H1 (cell line): ENCODE results near the gene PBX1. TPM values are rescaled to one million over a fixed set of nuclear protein-coding genes. Genes with fewer than 3 reads are reported as not detected.
A peak's percentile ranks its signal among the peaks of the same experiment; 100 is the strongest.

Source experiments
- CTCF ChIA-PET: fragments of 300-600 bp; sonication (Branson Sonifier 250); formaldehyde crosslinking; loops from one replicate; lab custom pipeline; 2021; ENCODE audit not compliant: partially characterized antibody; lab: Charles Lee
- POLR2A ChIA-PET: fragments of 300-600 bp; sonication (Branson Sonifier 250); formaldehyde crosslinking; loops from one replicate; lab custom pipeline; 2021; ENCODE audit warnings: inconsistent platforms; ENCODE audit not compliant: partially characterized antibody; lab: Charles Lee
- DNase-seq, 2 experiments: peaks; one replicate each; pipeline versions ENCODE4 v3.0.0 to v3.0.0-alpha.2; 2010 to 2022; ENCODE audit warnings: low spot score in 2 of 2, low read depth in 1 of 2, mixed read lengths in 1 of 2
- FAIRE-seq: peaks from 2 replicates; lab custom pipeline; 2011; peaks lifted over from hg19 to GRCh38; lab: Jason Lieb, UNC
- H2AFZ ChIP-seq: 2 replicates; pipeline ENCODE4 v1.8.1; 2012; ENCODE audit warnings: low read length, inconsistent platforms
- H2AK5ac ChIP-seq: 2 replicates; pipeline ENCODE4 v1.6.1; 2013; ENCODE audit warnings: low read depth, low read length
- H2BK120ac ChIP-seq: replicated peaks from 2 replicates; pipeline ENCODE3; 2013; ENCODE audit warnings: low read depth, low read length, inconsistent platforms
- H2BK12ac ChIP-seq: 2 replicates; pipeline ENCODE4 v1.6.1; 2013; ENCODE audit warnings: low read depth, low read length
- H2BK15ac ChIP-seq: 2 replicates; pipeline ENCODE4 v1.6.1; 2013; ENCODE audit warnings: low read length
- H2BK20ac ChIP-seq: 2 replicates; pipeline ENCODE4 v1.6.1; 2013; ENCODE audit warnings: low read length
- H2BK5ac ChIP-seq: 2 replicates; pipeline ENCODE4 v1.6.1; 2013; ENCODE audit warnings: low read depth, low read length
- H3K14ac ChIP-seq: 2 replicates; pipeline ENCODE4 v1.6.1; 2013; ENCODE audit warnings: inconsistent platforms; ENCODE audit not compliant: insufficient read length
- H3K18ac ChIP-seq: 2 replicates; pipeline ENCODE4 v1.6.1; 2013; ENCODE audit warnings: low read length; ENCODE audit errors: extremely low read depth
- H3K23ac ChIP-seq: 2 replicates; pipeline ENCODE4 v1.6.1; 2013; ENCODE audit warnings: inconsistent platforms; ENCODE audit not compliant: insufficient read length
- H3K23me2 ChIP-seq: 2 replicates; pipeline ENCODE4 v1.6.1; 2013; ENCODE audit warnings: low read depth, low read length
- H3K27ac ChIP-seq: 2 replicates; pipeline ENCODE4 v1.6.1; 2011; ENCODE audit warnings: low read depth, low read length, inconsistent platforms
- H3K27me3 ChIP-seq, 4 experiments: replicated peaks in 1 of 4; 1 replicate in 1 of 4; 2 replicates in 3 of 4; pipeline versions ENCODE4 v1.6.1 to v1.8.1; 2011 to 2013; ENCODE audit warnings: low read length in 3 of 4, mild to moderate bottlenecking in 3 of 4, inconsistent platforms in 2 of 4, mixed read lengths in 2 of 4, moderate library complexity in 1 of 4; ENCODE audit not compliant: control insufficient read depth in 3 of 4, insufficient read depth in 3 of 4; ENCODE audit errors: extremely low read depth in 1 of 4
- H3K36me3 ChIP-seq, 4 experiments: 2 replicates each; pipeline versions ENCODE4 v1.6.1 to v1.8.1; 2011 to 2013; ENCODE audit warnings: mild to moderate bottlenecking in 4 of 4, low read length in 3 of 4, moderate library complexity in 2 of 4, control low read depth in 1 of 4, inconsistent platforms in 1 of 4; ENCODE audit not compliant: insufficient read depth in 4 of 4, control insufficient read depth in 2 of 4
- H3K4ac ChIP-seq: replicated peaks from 2 replicates; pipeline ENCODE3; 2013; ENCODE audit warnings: low read length, low read depth, mixed read lengths, inconsistent platforms; ENCODE audit not compliant: insufficient read length
- H3K4me1 ChIP-seq, 4 experiments: replicated peaks in 1 of 4; 1 replicate in 1 of 4; 2 replicates in 3 of 4; pipeline versions ENCODE4 v1.6.1 to v1.8.1; 2011 to 2013; ENCODE audit warnings: low read length in 3 of 4, inconsistent platforms in 2 of 4, mixed read lengths in 1 of 4; ENCODE audit not compliant: insufficient read depth in 4 of 4, control insufficient read depth in 3 of 4
- H3K4me2 ChIP-seq, 2 experiments: 2 replicates each; pipeline versions ENCODE4 v1.6.1 to v1.8.1; 2011 to 2013; ENCODE audit warnings: low read depth in 2 of 2, low read length in 2 of 2, control low read depth in 1 of 2, inconsistent platforms in 1 of 2, mild to moderate bottlenecking in 1 of 2; ENCODE audit not compliant: insufficient read depth in 1 of 2
- H3K4me3 ChIP-seq, 4 experiments: fragments of 200-600, 300-600 bp in 1 of 4; sonication (generic), shearing (Covaris generic), sonication (Bioruptor Twin) in 1 of 4; 2 replicates each; pipeline versions ENCODE4 v1.5.1 to v1.8.1; 2011 to 2016; ENCODE audit warnings: low read length in 4 of 4, low read depth in 3 of 4, control low read depth in 2 of 4, inconsistent platforms in 2 of 4, mild to moderate bottlenecking in 2 of 4, mixed read lengths in 1 of 4, moderate library complexity in 1 of 4; ENCODE audit not compliant: insufficient read depth in 2 of 4; ENCODE audit errors: extremely low read depth in 1 of 4
- H3K56ac ChIP-seq: replicated peaks from 2 replicates; pipeline ENCODE3; 2013; ENCODE audit warnings: low read depth, mild to moderate bottlenecking, mixed read lengths, low read length, inconsistent platforms; ENCODE audit not compliant: insufficient read length
- H3K79me1 ChIP-seq: 2 replicates; pipeline ENCODE4 v1.6.1; 2013; ENCODE audit warnings: low read depth, low read length, control low read depth
- H3K79me2 ChIP-seq, 2 experiments: 2 replicates each; pipeline versions ENCODE4 v1.6.1 to v1.8.1; 2012 to 2013; ENCODE audit warnings: low read length in 2 of 2, mild to moderate bottlenecking in 2 of 2, inconsistent platforms in 1 of 2; ENCODE audit not compliant: insufficient read depth in 2 of 2, control insufficient read depth in 1 of 2
- H3K9ac ChIP-seq, 4 experiments: replicated peaks in 1 of 4; 1 replicate in 1 of 4; 2 replicates in 3 of 4; pipeline versions ENCODE4 v1.6.1 to v1.8.1; 2011 to 2013; ENCODE audit warnings: low read depth in 3 of 4, low read length in 3 of 4, control low read depth in 2 of 4, mild to moderate bottlenecking in 2 of 4, moderate library complexity in 2 of 4, inconsistent platforms in 1 of 4; ENCODE audit errors: extremely low read depth in 1 of 4
- H3K9me3 ChIP-seq, 2 experiments: 2 replicates each; pipeline versions ENCODE4 v1.6.1 to v1.8.1; 2012 to 2013; ENCODE audit warnings: mild to moderate bottlenecking in 2 of 2, moderate library complexity in 2 of 2, control low read depth in 1 of 2, inconsistent platforms in 1 of 2, low read depth in 1 of 2, low read length in 1 of 2, mixed read lengths in 1 of 2; ENCODE audit not compliant: insufficient read depth in 2 of 2
- H4K20me1 ChIP-seq, 2 experiments: replicated peaks in 1 of 2; 2 replicates each; pipeline versions ENCODE3 to v1.8.1; 2011 to 2013; ENCODE audit warnings: inconsistent platforms in 2 of 2, low read length in 2 of 2, mild to moderate bottlenecking in 1 of 2; ENCODE audit not compliant: insufficient read depth in 2 of 2, control insufficient read depth in 1 of 2
- H4K5ac ChIP-seq: 2 replicates; pipeline ENCODE4 v1.6.1; 2013; ENCODE audit warnings: low read length, low read depth, mixed read lengths, inconsistent platforms; ENCODE audit not compliant: insufficient read length
- H4K8ac ChIP-seq: 2 replicates; pipeline ENCODE4 v1.8.0; 2013; ENCODE audit warnings: mild to moderate bottlenecking, moderate library complexity, low read length, inconsistent platforms; ENCODE audit not compliant: insufficient read depth; ENCODE audit errors: extremely low read depth
- H4K91ac ChIP-seq: replicated peaks from 2 replicates; pipeline ENCODE3; 2013; ENCODE audit warnings: low read length, mixed read lengths, inconsistent platforms; ENCODE audit not compliant: insufficient read length
- JUND ChIP-seq: IDR thresholded peaks from 2 replicates; pipeline ENCODE4 v1.6.1; 2011; ENCODE audit warnings: mild to moderate bottlenecking, improper control_type of control experiment, low read length
- NRF1 ChIP-seq: IDR thresholded peaks from 2 replicates; pipeline ENCODE4 v1.6.1; 2011; ENCODE audit warnings: mild to moderate bottlenecking, low read depth, low read length, improper control_type of control experiment
- RBBP5 ChIP-seq: IDR thresholded peaks from 2 replicates; pipeline ENCODE4 v1.7.1; 2012; ENCODE audit warnings: low read depth, mild to moderate bottlenecking, inconsistent platforms, low read length, moderate library complexity, borderline replicate concordance
- TEAD4 ChIP-seq: IDR thresholded peaks from 2 replicates; pipeline ENCODE4 v1.6.1; 2012; ENCODE audit warnings: low read depth, low read length, inconsistent platforms, mixed read lengths
- WGBS, 2 experiments: shearing (Covaris generic) in 1 of 2; methylation state at CpG; one replicate each; pipeline versions ENCODE4 v1.1.6 to v1.1.7; 2013 to 2015; ENCODE audit warnings: low lambda C conversion rate in 2 of 2, mixed read lengths in 2 of 2, inconsistent platforms in 1 of 2, low coverage in 1 of 2, missing lambda C conversion rate in 1 of 2; ENCODE audit not compliant: insufficient replicate concordance in 2 of 2, insufficient coverage in 1 of 2, insufficient read length in 1 of 2; ENCODE audit errors: extremely low coverage in 1 of 2, missing lambda C conversion rate in 1 of 2; 5-methylcytosine and 5-hydroxymethylcytosine counted together
- polyA plus RNA-seq, 7 experiments: library from polyadenylated mRNA; depleted of rRNA in 3 of 7; stranded (reverse) in 5 of 7; unstranded in 2 of 7; fragments of >200 nt in 5 of 7; fragments of 200-250 nt in 2 of 7; gene quantifications; 1 replicate in 5 of 7; 2 replicates in 1 of 7; 4 replicates in 1 of 7; pipeline versions ENCODE4 v1.2.1 to v1.2.3, GENCODE V29; 2011 to 2013; ENCODE audit warnings: missing spikeins in 2 of 7, mixed read lengths in 2 of 7
- total RNA-seq: library from RNA; stranded (reverse); fragmentation: NEBNext Ultra II Directional; extraction: Animal tissue kit (Norgen Biotek cat#: 25700); gene quantifications from 2 replicates; pipeline ENCODE4 v1.2.1, GENCODE V29; 2021
- TF ChIP-seq, protein P1 (sequence below): IDR thresholded peaks from 2 replicates; pipeline ENCODE4 v1.6.1; 2011; ENCODE audit warnings: low read length, improper control_type of control experiment

Gene PBX1
- total and polyA plus RNA-seq, 2 of the 8 experiments (the other 6 are each of a cell fraction or from before 2014, with no cell fraction given) = 87.4 to 124 TPM

DNA sequence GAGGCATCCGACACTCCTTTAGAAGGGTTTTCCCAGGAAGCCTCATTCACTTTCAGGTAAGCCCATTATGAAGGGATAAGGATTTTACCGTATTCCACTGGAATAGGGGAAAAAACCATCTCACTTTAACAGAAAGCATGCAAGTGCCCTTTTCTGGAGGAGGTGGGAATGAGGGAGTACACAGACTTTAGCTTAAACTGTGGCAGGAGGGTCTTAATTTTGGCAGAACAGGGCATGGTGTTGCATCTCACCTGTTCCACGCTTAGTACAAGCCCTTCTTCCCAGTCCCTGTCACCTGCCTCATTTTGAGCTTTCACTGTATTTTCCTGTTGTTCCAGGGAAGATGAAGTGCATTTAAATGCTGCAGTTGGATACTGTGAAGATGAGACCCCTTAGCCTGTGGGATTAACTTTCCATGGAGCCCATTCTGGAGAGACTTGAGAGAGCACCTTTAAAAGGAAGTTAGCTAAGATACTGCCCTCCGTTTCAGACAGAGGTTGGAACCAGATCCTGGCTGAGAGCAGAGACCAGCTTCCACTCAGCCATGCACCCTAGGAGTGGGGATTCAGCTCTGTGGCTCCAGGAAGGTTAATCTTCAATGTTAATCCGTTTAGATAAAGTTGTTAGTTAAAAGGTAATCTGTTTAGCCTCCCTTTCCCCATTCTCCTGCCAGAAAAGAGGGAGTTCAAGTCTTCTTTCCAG is 42.6 kb downstream of the PBX1 start:
- no peak overlapping the region for H2BK120ac ChIP-seq
- ChIA-PET CTCF (interaction anchor here (0.8 to 2.4 kb wide), 11 partner anchors 13 to 185 kb away, joined by 3 to 14 read pairs (median 5); no protein-coding TSS in a partner anchor), POLR2A (interaction anchor here (0.7 to 3.1 kb wide), 12 partner anchors 10 to 97 kb away, joined by 3 to 15 read pairs (median 6); no protein-coding TSS in a partner anchor)
- 50% methylated on average over 5 of the region's 5 CpGs; no CpG with 5 or more reads in 1 of the 2 experiments for WGBS, 2 experiments
- peaks cover 3 to 74% of the 10 kb centered on the region in 2 experiments; a peak in 3 of 4 replicates for H3K79me2 ChIP-seq
- peaks cover 2 to 19% (median 7%) of the 10 kb centered on the region in 4 experiments; a peak in 5 of 8 replicates for H3K36me3 ChIP-seq
- no peak overlapping the region for H4K5ac ChIP-seq
- H3K4me1 ChIP-seq = peaks cover 17 to 41% (median 38%) of the 10 kb centered on the region in 4 experiments
- H3K79me1 ChIP-seq = peaks cover 2% of the 10 kb centered on the region; the same call in 1 of the 2 replicates
- H3K18ac ChIP-seq = peak overlapping the region; percentile 27; the same call in 1 of the 2 replicates
- H2BK15ac ChIP-seq = no peak overlapping the region
- H2BK20ac ChIP-seq = no peak overlapping the region
- FAIRE-seq (no peak), DNase-seq (no peak)
- H3K56ac ChIP-seq = no peak overlapping the region
- H3K9me3 ChIP-seq = no peaks in the 10 kb centered on the region
- H3K27ac ChIP-seq = peak overlapping the region; percentile 60; the same call in 1 of the 2 replicates
- no peak overlapping the region for H3K23ac ChIP-seq
- no peak overlapping the region for H4K91ac ChIP-seq
- H3K4me2 ChIP-seq = peak overlapping the region; percentile 59 to 64
- peaks cover 11 to 14% of the 10 kb centered on the region in 2 experiments for H4K20me1 ChIP-seq
- no peak overlapping the region for H3K4ac ChIP-seq
- no peak overlapping the region for H4K8ac ChIP-seq
- H3K27me3 ChIP-seq = no peaks in the 10 kb centered on the region
- no peak overlapping the region for H2AK5ac ChIP-seq
- no peak overlapping the region for H2AFZ ChIP-seq
- H2BK5ac ChIP-seq = peak overlapping the region; percentile 0; the same call in 1 of the 2 replicates
- peak overlapping the region in 3 of 4 experiments; percentile 20 to 44 (median 27); a peak in 4 of 8 replicates for H3K4me3 ChIP-seq
- H3K9ac ChIP-seq = peak overlapping the region in 2 of 4 experiments; percentile 26 to 41; a peak in 3 of 7 replicates
- H2BK12ac ChIP-seq = no peak overlapping the region; the same call in 1 of the 2 replicates
- H3K14ac ChIP-seq = no peak overlapping the region
- no peaks in the 10 kb centered on the region for H3K23me2 ChIP-seq
- TF ChIP-seq RBBP5 (peak; percentile 54; the same call in 1 of the 2 replicates), NRF1 (no peak), JUND (no peak), TEAD4 (no peak)
- TF ChIP-seq, protein P1, sequence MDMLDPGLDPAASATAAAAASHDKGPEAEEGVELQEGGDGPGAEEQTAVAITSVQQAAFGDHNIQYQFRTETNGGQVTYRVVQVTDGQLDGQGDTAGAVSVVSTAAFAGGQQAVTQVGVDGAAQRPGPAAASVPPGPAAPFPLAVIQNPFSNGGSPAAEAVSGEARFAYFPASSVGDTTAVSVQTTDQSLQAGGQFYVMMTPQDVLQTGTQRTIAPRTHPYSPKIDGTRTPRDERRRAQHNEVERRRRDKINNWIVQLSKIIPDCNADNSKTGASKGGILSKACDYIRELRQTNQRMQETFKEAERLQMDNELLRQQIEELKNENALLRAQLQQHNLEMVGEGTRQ = no peak
